Posterior vena cava (tissue), 2 donors: ENCODE results near the gene STXBP6. TPM values are rescaled to one million over a fixed set of nuclear protein-coding genes. Genes with fewer than 3 reads are reported as not detected.
"Not testable (repeated sequence)": the region's sequence is repeated elsewhere in the genome, so short reads cannot be mapped to it uniquely, and the experiment has no call there.

Experiments
- DNase-seq: peaks from one replicate; pipeline ENCODE4 v3.0.0-alpha.2; 2020; ENCODE audit warnings: low spot score
- intact Hi-C, 2 donors: fragments of 100-400 bp; cut with DNase I; formaldehyde crosslinking; loops; one replicate each; pipeline versions ENCODE4 v1.14.1 to v1.14.2; 2022 to 2023
- total RNA-seq, 2 donors: library from RNA; stranded (reverse); fragmentation: NEBNext Ultra II Directional; extraction: Animal tissue kit (Norgen Biotek cat#: 25700); gene quantifications; one replicate each; pipeline ENCODE4 v1.2.1, GENCODE V29; 2021
- donor health status: DM: yes; HTN: yes; CAD: no.
- donor health status: DM: yes; HTN: yes; CAD: no.

Gene STXBP6
- total RNA-seq, 2 donors from 2014 or later, result 8.9 to 14.9 TPM

DNA sequence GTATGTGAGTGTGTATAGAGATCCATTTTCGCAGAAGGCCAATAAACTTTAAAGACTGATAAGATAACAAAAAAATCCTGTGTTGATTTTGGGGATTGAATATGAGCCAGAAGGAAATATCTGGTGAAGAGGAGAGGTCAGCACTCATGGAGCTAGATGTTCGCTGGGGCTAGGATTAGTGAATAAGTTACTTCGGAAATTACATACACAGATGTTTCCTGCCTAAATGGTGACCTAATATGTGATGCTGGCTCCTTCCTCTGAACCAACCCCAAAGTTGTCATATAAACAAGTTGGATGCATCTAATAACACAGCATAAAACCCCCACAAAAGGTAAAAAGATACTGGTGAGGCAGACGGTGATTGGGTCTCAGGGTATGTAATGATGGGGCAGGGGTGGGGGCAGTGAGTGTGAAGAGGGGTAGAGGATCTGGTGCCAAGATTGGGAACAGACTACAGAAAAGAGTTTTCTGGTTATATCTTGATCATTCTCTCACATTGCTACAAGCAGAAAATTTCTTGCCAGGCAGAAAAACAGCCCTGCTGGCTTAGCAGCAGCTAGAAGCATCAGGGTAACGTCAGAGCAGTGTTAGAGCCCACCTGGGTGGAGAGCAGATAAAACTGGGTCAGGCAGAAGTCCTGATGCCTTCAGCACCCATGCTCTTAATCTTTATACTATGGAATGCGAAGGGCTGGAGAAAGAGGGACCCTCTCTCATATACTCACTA lies 275.6 kb downstream of the STXBP6 start:
- intact Hi-C loops, result no loop called here
- no peak for DNase-seq

DNA sequence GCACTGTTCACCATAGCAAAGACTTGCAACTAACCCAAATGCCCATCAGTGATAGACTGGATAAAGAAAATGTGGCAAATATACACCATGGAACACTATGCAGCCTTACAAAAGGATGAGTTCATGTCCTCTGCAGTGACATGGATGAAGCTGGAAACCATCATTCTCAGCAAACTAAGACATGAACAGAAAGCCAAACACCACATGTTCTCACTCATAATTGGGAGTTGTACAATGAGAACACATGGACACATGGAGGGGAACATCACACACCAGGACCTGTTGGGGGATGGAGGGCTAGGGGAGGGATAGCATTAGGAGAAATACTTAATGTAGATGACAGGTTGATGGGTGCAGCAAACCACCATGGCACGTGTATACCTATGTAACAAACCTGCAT lies 276.4 kb downstream of the STXBP6 start:
- intact Hi-C loops, DNase-seq: not testable (repeated sequence)

DNA sequence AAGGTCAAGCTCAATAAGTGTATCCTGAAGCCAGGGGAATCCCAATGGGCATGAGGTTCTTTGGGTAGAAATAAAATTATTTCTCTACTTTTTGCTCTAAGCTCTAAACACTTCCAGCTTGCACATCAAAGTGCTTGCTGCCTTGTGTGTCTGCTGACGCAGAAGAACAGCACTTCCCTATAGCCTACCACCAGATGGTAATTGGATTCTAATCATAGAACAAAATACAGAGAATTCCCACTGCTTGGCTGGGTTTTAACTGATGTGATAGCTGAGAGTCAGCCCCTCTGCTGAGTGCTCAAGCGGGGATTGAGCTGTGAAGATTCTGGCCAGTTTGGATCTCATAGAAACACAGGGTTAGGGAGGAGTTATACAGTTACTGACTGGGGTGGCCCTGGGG lies 283.5 kb downstream of the STXBP6 start:
- DNase-seq, result no peak
- intact Hi-C loops, result no loop called here

DNA sequence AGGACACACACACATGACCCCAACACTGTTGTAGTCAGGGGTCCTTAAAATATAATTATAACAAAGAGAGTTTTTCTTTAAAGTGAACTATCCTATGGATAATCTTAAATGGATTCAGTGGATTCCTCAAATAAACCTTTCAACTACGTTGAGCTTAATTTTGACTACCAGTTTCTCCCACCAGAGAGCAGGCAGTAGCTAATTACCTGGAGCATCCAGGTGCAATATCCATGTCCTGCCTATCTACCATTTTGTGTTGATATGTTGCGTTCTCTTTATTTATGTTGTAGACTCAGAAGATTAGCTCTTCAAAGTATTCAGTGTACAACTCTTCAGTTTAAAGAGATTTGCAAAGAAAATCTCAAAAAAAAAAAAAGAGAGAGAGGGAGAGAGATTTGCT lies 288.8 kb downstream of the STXBP6 start:
- intact Hi-C loops, result no loop called here
- DNase-seq, result no peak
